ENCODE results near the gene LEF1. TPM values are rescaled to one million over a fixed set of nuclear protein-coding genes. Genes with fewer than 3 reads are reported as not detected.

LEF1 gene
- total and polyA plus RNA-seq, 2 of the 8 experiments (the other 6 are each of a cell fraction or from before 2014, with no cell fraction given): 2.6 to 5.2 TPM

DNA sequence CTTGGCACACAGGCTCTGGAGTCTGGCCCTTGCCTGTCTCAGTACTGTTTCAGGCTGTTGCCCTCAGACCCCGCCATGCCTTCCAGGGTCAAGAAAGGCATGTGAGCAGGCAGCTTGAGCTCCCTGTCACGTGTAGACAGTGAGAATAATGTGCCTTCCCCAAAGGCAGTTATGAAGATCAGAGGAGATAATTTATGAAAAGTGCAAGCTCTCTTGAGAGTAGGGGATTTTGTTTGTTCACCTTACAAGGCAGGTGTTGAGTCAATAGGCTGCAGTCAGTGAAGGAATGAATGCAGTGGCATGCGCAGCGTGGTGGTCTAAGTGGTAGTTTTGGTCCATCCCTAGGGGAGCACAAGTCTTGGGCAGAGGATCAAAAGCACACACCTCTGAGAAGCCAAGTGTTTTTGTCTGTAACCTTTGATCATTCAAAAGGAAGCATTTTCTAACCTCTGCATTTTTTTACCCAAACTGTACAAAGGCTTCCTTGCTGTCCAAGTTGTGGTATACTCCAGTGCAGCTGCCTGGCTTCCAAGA lies 164.7 kb downstream of the LEF1 start:
- Histone ChIP-seq H2AK5ac (ENCODE audit: low read depth, low read length) (0 out of 2 replicates have a peak overlapping the region, but pooled peaks have one; percentile 75), H3K79me2 (ENCODE audit: control insufficient read depth in 1 of 2, insufficient read depth in 2 of 2, low read length in 2 of 2) (peaks cover 0 to 18% of the 10 kb centered on the region in 2 experiments; a peak in 2 of 4 replicates), H2BK12ac (ENCODE audit: low read depth, low read length) (no peak overlapping the region), H3K56ac (replicated peaks; ENCODE audit: insufficient read length, low read depth, low read length) (no peak overlapping the region), H3K23ac (ENCODE audit: insufficient read length) (no peak overlapping the region), H4K20me1 (replicated peaks in 1 of 2; ENCODE audit: control insufficient read depth in 1 of 2, insufficient read depth in 2 of 2, low read length in 2 of 2) (no peaks in the 10 kb centered on the region), H2BK120ac (replicated peaks; ENCODE audit: low read depth, low read length) (no peak overlapping the region), H3K18ac (ENCODE audit: extremely low read depth, low read length) (no peak overlapping the region), H2BK15ac (ENCODE audit: low read length) (no peak overlapping the region), H3K14ac (ENCODE audit: insufficient read length) (no peak overlapping the region), H3K4me2 (ENCODE audit: insufficient read depth in 1 of 2, low read depth in 2 of 2, low read length in 2 of 2) (no peak overlapping the region), H3K9me3 (ENCODE audit: insufficient read depth in 2 of 2, low read depth in 1 of 2, low read length in 1 of 2) (peaks cover 4 to 10% of the 10 kb centered on the region in 2 experiments; a peak in 1 of 4 replicates), H4K8ac (ENCODE audit: extremely low read depth, insufficient read depth, low read length) (no peak overlapping the region), H3K4ac (replicated peaks; ENCODE audit: insufficient read length, low read depth, low read length) (no peak overlapping the region), H3K79me1 (ENCODE audit: low read depth, low read length) (peaks cover 3% of the 10 kb centered on the region; the same call in 1 of the 2 replicates), H3K23me2 (ENCODE audit: low read depth, low read length) (no peaks in the 10 kb centered on the region), H3K4me1 (replicated peaks in 1 of 4; ENCODE audit: control insufficient read depth in 3 of 4, insufficient read depth in 4 of 4, low read length in 3 of 4) (peaks cover 0 to 11% (median 2%) of the 10 kb centered on the region in 4 experiments; a peak in 2 of 7 replicates), H3K4me3 (ENCODE audit: extremely low read depth in 1 of 4, insufficient read depth in 2 of 4, low read depth in 3 of 4, low read length in 4 of 4) (no peak overlapping the region), H2BK20ac (ENCODE audit: low read length) (no peak overlapping the region), H2BK5ac (ENCODE audit: low read depth, low read length) (no peak overlapping the region), H4K5ac (ENCODE audit: insufficient read length, low read depth, low read length) (no peak overlapping the region), H3K27me3 (replicated peaks in 1 of 4; ENCODE audit: control insufficient read depth in 3 of 4, extremely low read depth in 1 of 4, insufficient read depth in 3 of 4, low read length in 3 of 4) (no peaks in the 10 kb centered on the region), H3K36me3 (ENCODE audit: control insufficient read depth in 2 of 4, insufficient read depth in 4 of 4, low read length in 3 of 4) (peaks cover 0 to 14% (median 1%) of the 10 kb centered on the region in 4 experiments; a peak in 3 of 8 replicates), H4K91ac (replicated peaks; ENCODE audit: insufficient read length, low read length) (no peak overlapping the region), H2AFZ (ENCODE audit: low read length) (no peak overlapping the region), H3K9ac (replicated peaks in 1 of 4; ENCODE audit: extremely low read depth in 1 of 4, low read depth in 3 of 4, low read length in 3 of 4) (no peak overlapping the region), H3K27ac (ENCODE audit: low read depth, low read length) (no peak overlapping the region)
- TF ChIP-seq YY1 (IDR thresholded peaks at IDR 0.05; ENCODE audit: low read depth, low read length) (no peak), CHD1 (IDR thresholded peaks at IDR 0.05; ENCODE audit: low read depth, low read length) (no peak), BCL11A (IDR thresholded peaks at IDR 0.05; ENCODE audit: low read depth in 2 of 2, low read length in 2 of 2) (no peak), GABPA (IDR thresholded peaks at IDR 0.05; ENCODE audit: borderline replicate concordance, insufficient read depth, low read length) (no peak), CTCF (IDR thresholded peaks at IDR 0.05; ENCODE audit: control extremely low read depth in 1 of 3, insufficient read depth in 1 of 3, low read depth in 1 of 3, low read length in 3 of 3) (no peak), GTF2F1 (IDR thresholded peaks at IDR 0.05; ENCODE audit: borderline replicate concordance, low read depth, low read length) (no peak), HDAC6 (IDR thresholded peaks at IDR 0.05; ENCODE audit: low read depth, low read length) (no peak), MAFK (IDR thresholded peaks at IDR 0.05; ENCODE audit: low read depth, low read length) (no peak)
- TF ChIP-seq, protein P1, sequence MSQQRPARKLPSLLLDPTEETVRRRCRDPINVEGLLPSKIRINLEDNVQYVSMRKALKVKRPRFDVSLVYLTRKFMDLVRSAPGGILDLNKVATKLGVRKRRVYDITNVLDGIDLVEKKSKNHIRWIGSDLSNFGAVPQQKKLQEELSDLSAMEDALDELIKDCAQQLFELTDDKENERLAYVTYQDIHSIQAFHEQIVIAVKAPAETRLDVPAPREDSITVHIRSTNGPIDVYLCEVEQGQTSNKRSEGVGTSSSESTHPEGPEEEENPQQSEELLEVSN (IDR thresholded peaks at IDR 0.05): no peak
- FAIRE-seq: no peak
- DNase-seq (ENCODE audit: low read depth in 1 of 2, low spot score in 2 of 2): no peak
- ChIA-PET CTCF (ENCODE audit: partially characterized antibody) (interaction anchor here (0.7 to 0.9 kb wide), 2 partner anchors 10 to 1443 kb away, joined by 3 read pairs; no protein-coding TSS in a partner anchor), POLR2A (ENCODE audit: partially characterized antibody) (no interaction called here)
- 91% methylated on average over 4 of the region's 4 CpGs; no CpG with 5 or more reads in 1 of the 2 experiments for WGBS, 2 experiments (ENCODE audit: extremely low coverage in 1 of 2, insufficient coverage in 1 of 2, insufficient read length in 1 of 2, insufficient replicate concordance in 2 of 2, low coverage in 1 of 2, low lambda C conversion rate in 2 of 2, missing lambda C conversion rate in 1 of 2)

All from H1 (cell line).